Hepatocyte (in vitro differentiated cells): ENCODE data around the gene AHNAK. TPM values are rescaled to one million over a fixed set of nuclear protein-coding genes. Genes with fewer than 3 reads are reported as not detected.

ENCODE experiments used
- DNase-seq: peaks from one replicate; pipeline ENCODE4 v3.0.0-alpha.2; 2016; ENCODE audit warnings: low spot score
- H2AFZ ChIP-seq: fragments of 200-600 bp; sonication (generic); 2 replicates; pipeline ENCODE4 v1.6.0; 2016; ENCODE audit warnings: antibody characterized with exemption, mild to moderate bottlenecking
- H3K27ac ChIP-seq: fragments of 200-600 bp; sonication (generic); 2 replicates; pipeline ENCODE4 v1.5.1; 2016; ENCODE audit warnings: mild to moderate bottlenecking
- H3K27me3 ChIP-seq: fragments of 200-600 bp; sonication (generic); 2 replicates; pipeline ENCODE4 v1.6.1; 2016
- H3K36me3 ChIP-seq: fragments of 200-600 bp; sonication (generic); replicated peaks from 2 replicates; pipeline ENCODE4 v1.5.1; 2016; ENCODE audit warnings: low read depth; ENCODE audit not compliant: insufficient read depth
- H3K4me1 ChIP-seq: fragments of 200-600 bp; sonication (generic); 2 replicates; pipeline ENCODE4 v1.5.1; 2016; ENCODE audit warnings: mild to moderate bottlenecking, moderate library complexity; ENCODE audit not compliant: insufficient read depth
- H3K4me2 ChIP-seq: fragments of 200-600 bp; sonication (generic); 2 replicates; pipeline ENCODE4 v1.6.0; 2016
- H3K4me3 ChIP-seq: fragments of 200-600 bp; sonication (generic); 2 replicates; pipeline ENCODE4 v1.5.1; 2016; ENCODE audit warnings: mild to moderate bottlenecking
- H3K79me2 ChIP-seq: fragments of 200-600 bp; sonication (generic); 2 replicates; pipeline ENCODE4 v1.6.0; 2017; ENCODE audit warnings: mild to moderate bottlenecking
- H3K9me2 ChIP-seq: fragments of 200-600 bp; sonication (generic); replicated peaks from 2 replicates; pipeline ENCODE4 v1.6.0; 2017; ENCODE audit warnings: mild to moderate bottlenecking; ENCODE audit not compliant: insufficient read depth
- H3K9me3 ChIP-seq: fragments of 200-600 bp; sonication (generic); 2 replicates; pipeline ENCODE4 v1.5.1; 2016; ENCODE audit warnings: low read depth, mild to moderate bottlenecking
- H4K20me1 ChIP-seq: fragments of 200-600 bp; sonication (generic); 2 replicates; pipeline ENCODE4 v1.6.0; 2016; ENCODE audit warnings: mild to moderate bottlenecking; ENCODE audit not compliant: insufficient read depth, poor library complexity, severe bottlenecking
- CTCF ChIP-seq: fragments of 200-600 bp; sonication (generic); IDR thresholded peaks from 2 replicates; pipeline ENCODE4 v1.5.1; 2016; ENCODE audit warnings: antibody characterized with exemption, mild to moderate bottlenecking; ENCODE audit not compliant: poor library complexity
- EZH2 ChIP-seq: fragments of 200-600 bp; sonication (generic); IDR thresholded peaks from 2 replicates; pipeline ENCODE4 v1.6.1; 2016; ENCODE audit warnings: antibody characterized with exemption, mild to moderate bottlenecking, borderline replicate concordance
- EZH2phosphoT487 ChIP-seq: fragments of 200-600 bp; sonication (generic); IDR thresholded peaks from one replicate; pipeline ENCODE4 v1.6.1; 2018; ENCODE audit warnings: antibody characterized with exemption, mild to moderate bottlenecking, low read depth, moderate library complexity; ENCODE audit not compliant: unreplicated experiment, severe bottlenecking
- WGBS: methylation state at CpG from one replicate; pipeline ENCODE4 v1.1.6; 2016; ENCODE audit warnings: low lambda C conversion rate; ENCODE audit errors: missing lambda C conversion rate; 5-methylcytosine and 5-hydroxymethylcytosine counted together
- polyA plus RNA-seq: library from polyadenylated mRNA; unstranded; fragments of >200 nt; fragmentation: Nextera tagmentation; extraction: Ambion mirVana; gene quantifications from 2 replicates; pipeline ENCODE4 v1.2.1, GENCODE V29; 2016
- total RNA-seq: library from RNA; depleted of rRNA; stranded (reverse); fragments of >200 nt; gene quantifications from 2 replicates; pipeline ENCODE4 v1.2.3, GENCODE V29; 2014

The AHNAK gene
- total and polyA plus RNA-seq, 2 experiments from 2014 or later = 47.6 to 237 TPM

GRCh38 chr11:62446091-62446490 is 100.5 kb downstream of the AHNAK start:
- no peaks in the 10 kb centered on the region for H3K79me2 ChIP-seq
- no peak overlapping the region for H2AFZ ChIP-seq
- TF ChIP-seq EZH2 = no peak
- TF ChIP-seq CTCF = no peak
- no peak for TF ChIP-seq EZH2phosphoT487
- no peaks in the 10 kb centered on the region for H3K9me2 ChIP-seq
- 86% methylated on average over 5 of the region's 5 CpGs for WGBS
- no peaks in the 10 kb centered on the region for H3K36me3 ChIP-seq
- peaks cover 29% of the 10 kb centered on the region for H3K4me1 ChIP-seq
- H3K27me3 ChIP-seq = no peaks in the 10 kb centered on the region
- no peak overlapping the region for H3K4me2 ChIP-seq
- no peak overlapping the region for H3K4me3 ChIP-seq
- H3K27ac ChIP-seq = peak overlapping the region; percentile 80
- no peak for DNase-seq
- H4K20me1 ChIP-seq = no peaks in the 10 kb centered on the region
- H3K9me3 ChIP-seq = no peaks in the 10 kb centered on the region

GRCh38 chr11:62445314-62445740 is 101.3 kb downstream of the AHNAK start:
- Histone ChIP-seq H3K79me2 (no peaks in the 10 kb centered on the region), H3K27ac (peak overlapping the region; percentile 80), H3K4me3 (no peak overlapping the region), H3K27me3 (no peaks in the 10 kb centered on the region), H4K20me1 (no peaks in the 10 kb centered on the region), H3K4me2 (no peak overlapping the region), H3K36me3 (no peaks in the 10 kb centered on the region), H3K4me1 (peaks cover 33% of the 10 kb centered on the region), H2AFZ (no peak overlapping the region), H3K9me2 (no peaks in the 10 kb centered on the region), H3K9me3 (no peaks in the 10 kb centered on the region)
- TF ChIP-seq CTCF = no peak
- TF ChIP-seq EZH2 = no peak
- DNase-seq = no peak
- 83% methylated on average over 5 of the region's 5 CpGs for WGBS

- Histone ChIP-seq H3K4me1 (peaks cover 38% of the 10 kb centered on the region), H3K27ac (peak overlapping the region; percentile 80), H3K36me3 (no peaks in the 10 kb centered on the region), H3K27me3 (no peaks in the 10 kb centered on the region), H3K9me3 (no peaks in the 10 kb centered on the region), H3K79me2 (no peaks in the 10 kb centered on the region), H4K20me1 (no peaks in the 10 kb centered on the region), H3K9me2 (no peaks in the 10 kb centered on the region), H2AFZ (no peak overlapping the region), H3K4me3 (no peak overlapping the region), H3K4me2 (peak overlapping the region; percentile 22)
- no peak for DNase-seq
- no peak for TF ChIP-seq CTCF
- no peak for TF ChIP-seq EZH2
- TF ChIP-seq EZH2phosphoT487 = no peak
- 52% methylated on average over 8 of the region's 9 CpGs for WGBS
Measured at GRCh38 chr11:62444835-62445234, 101.8 kb downstream of the AHNAK start.

GRCh38 chr11:62444236-62444833 is 102.3 kb downstream of the AHNAK start:
- Histone ChIP-seq H3K27me3 (no peaks in the 10 kb centered on the region), H3K4me2 (peak overlapping the region; percentile 22), H2AFZ (no peak overlapping the region), H4K20me1 (no peaks in the 10 kb centered on the region), H3K79me2 (no peaks in the 10 kb centered on the region), H3K9me2 (no peaks in the 10 kb centered on the region), H3K4me3 (no peak overlapping the region), H3K4me1 (peaks cover 38% of the 10 kb centered on the region), H3K9me3 (no peaks in the 10 kb centered on the region), H3K27ac (peak overlapping the region; percentile 80), H3K36me3 (no peaks in the 10 kb centered on the region)
- DNase-seq = no peak
- TF ChIP-seq EZH2phosphoT487 = no peak
- TF ChIP-seq EZH2 = no peak
- no peak for TF ChIP-seq CTCF
- 73% methylated on average over 23 of the region's 23 CpGs for WGBS
